Upper lobe of left lung (tissue), 4 donors: ENCODE results near the gene ARID5B.

Experiments used
- CTCF ChIP-seq, 6 experiments: fragments of 450-650 bp in 4 of 6; fragments of 200-600 bp in 2 of 6; sonication (generic) in 2 of 6; IDR thresholded peaks; one replicate each; pipeline ENCODE4 v1.5.1; 2016 to 2019; ENCODE audit warnings: antibody characterized with exemption in 6 of 6
- POLR2A ChIP-seq, 4 donors: fragments of 450-650 bp; IDR thresholded peaks; one replicate each; pipeline ENCODE4 v1.5.1; 2016 to 2017; ENCODE audit warnings: antibody characterized with exemption in 4 of 4, mild to moderate bottlenecking in 2 of 4
- POLR2AphosphoS5 ChIP-seq, 2 donors: sonication (generic); formaldehyde crosslinking; IDR thresholded peaks; one replicate each; pipeline ENCODE4 v1.5.1; 2017; ENCODE audit warnings: antibody characterized with exemption in 2 of 2

- TF ChIP-seq POLR2A (IDR thresholded peaks at IDR 0.05) (no peak), CTCF (IDR thresholded peaks at IDR 0.05) (no peak), POLR2AphosphoS5 (IDR thresholded peaks at IDR 0.05) (no peak)
These were observed 5.5 kb upstream of the ARID5B start for GRCh38 chr10:61895898-61896600.
